ENCODE data around the gene NPAS2.

NPAS2 gene

GRCh38 chr2:100822587-100823248 lies 2.8 kb downstream of the NPAS2 start:
- DNase-seq: no peak

GRCh38 chr2:100823665-100824438 lies 3.9 kb downstream of the NPAS2 start:
- no peak for DNase-seq

GRCh38 chr2:100824842-100825241 lies 4.9 kb downstream of the NPAS2 start:
- no peak for DNase-seq

DNA sequence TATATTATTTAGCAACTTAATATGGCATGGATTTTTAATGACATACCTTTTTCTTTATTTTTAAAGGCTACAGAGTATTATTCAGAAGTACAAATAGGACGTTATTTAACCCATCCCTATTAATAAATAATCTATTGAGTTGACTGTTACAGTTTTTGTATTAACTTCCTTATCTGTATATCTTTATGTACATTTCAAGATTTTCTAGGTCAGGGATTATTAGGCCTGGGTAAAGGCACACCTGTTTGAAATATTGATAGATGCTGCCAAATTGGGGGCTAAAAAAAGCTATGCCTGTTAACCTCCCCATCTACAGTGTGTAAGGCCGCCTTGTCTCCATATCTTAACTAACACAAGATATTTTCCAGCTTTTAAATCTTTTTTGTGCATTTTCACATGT lies 6.6 kb downstream of the NPAS2 start:
- no peak for DNase-seq

GRCh38 chr2:100831158-100831750 lies 11.3 kb downstream of the NPAS2 start:
- no peak for DNase-seq

- DNase-seq: no peak
These were observed 11.9 kb downstream of the NPAS2 start for GRCh38 chr2:100831831-100832230.

DNA sequence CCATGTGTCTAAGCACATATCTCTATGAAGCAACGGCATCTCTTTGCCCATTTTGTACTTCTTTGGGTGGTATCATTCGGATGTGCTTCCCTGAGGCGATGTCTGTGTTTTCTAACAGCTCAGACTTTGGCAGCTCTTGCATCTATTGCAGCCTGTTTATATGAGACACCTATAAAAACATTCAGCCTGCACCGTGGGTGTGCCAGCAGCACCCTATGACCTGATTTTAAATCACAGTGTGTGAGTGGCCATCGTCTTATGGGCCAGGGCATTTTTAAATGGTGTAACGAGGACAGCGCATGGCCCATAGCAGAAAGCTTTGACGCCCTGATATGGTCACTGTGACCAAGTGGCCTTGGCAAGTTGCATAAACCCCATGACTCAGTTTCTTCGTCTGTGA lies 12.9 kb downstream of the NPAS2 start:
- no peak for DNase-seq

GRCh38 chr2:100833331-100833730 lies 13.4 kb downstream of the NPAS2 start:
- DNase-seq: no peak

- no peak for DNase-seq
These were observed 14.3 kb downstream of the NPAS2 start for GRCh38 chr2:100834221-100834620.

GRCh38 chr2:100835006-100835659 lies 15.2 kb downstream of the NPAS2 start:
- no peak for DNase-seq

DNA sequence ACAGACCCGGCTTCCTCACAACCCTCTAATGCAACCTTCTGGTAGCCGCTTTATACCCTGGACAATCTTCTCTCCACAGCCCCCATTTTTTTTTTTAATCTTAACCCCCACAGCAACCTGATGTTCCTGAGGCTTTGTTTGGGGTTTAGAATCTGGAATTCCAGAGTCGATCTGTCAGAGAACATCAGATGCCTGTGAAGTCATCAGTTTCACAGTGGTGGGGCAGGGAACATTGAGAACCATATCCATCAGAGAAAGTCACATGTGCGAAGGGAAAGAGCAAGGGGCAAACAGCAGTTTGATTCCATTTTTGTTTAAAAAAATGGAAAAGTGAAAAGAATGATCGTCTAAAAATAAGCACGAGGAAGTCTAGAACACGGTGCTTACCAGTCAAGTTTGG lies 20.6 kb downstream of the NPAS2 start:
- DNase-seq: no peak

DNA sequence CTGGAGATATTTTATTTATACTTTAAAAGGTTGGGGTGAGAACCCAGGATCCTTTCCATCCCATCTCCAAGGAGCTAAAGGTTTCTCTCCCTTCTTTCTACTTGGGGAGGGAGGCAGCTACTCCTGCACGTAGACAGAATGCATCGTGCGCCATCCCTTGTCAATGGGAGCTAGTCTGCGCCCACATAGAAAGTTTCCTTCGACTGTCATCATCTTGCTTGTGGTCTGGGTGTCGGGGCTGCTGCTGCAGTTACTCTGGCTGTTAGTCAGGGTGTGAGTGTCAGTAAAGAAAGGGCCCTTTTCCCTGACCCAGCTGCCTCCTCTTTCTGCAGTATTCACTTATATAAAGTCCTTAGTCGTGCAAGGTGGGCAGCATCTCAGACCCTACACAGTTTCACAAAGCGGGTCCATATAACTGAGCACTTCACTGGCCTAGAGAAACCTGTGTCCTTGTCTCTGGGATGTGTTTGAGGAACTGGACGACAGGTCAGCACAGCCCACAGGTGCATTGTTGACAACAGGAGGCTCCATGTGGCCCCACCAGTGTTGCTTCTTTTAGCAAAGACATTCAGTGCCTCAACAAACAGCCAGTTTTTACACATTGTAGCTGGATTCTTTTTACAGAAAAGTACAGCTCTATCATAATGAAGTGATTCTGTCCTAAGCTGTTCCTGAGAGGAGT lies 22.4 kb downstream of the NPAS2 start:
- no peak for DNase-seq

- no peak for DNase-seq
These were observed 24.6 kb downstream of the NPAS2 start for GRCh38 chr2:100844514-100844913.

GRCh38 chr2:100845141-100845991 lies 25.4 kb downstream of the NPAS2 start:
- no peak for DNase-seq

DNA sequence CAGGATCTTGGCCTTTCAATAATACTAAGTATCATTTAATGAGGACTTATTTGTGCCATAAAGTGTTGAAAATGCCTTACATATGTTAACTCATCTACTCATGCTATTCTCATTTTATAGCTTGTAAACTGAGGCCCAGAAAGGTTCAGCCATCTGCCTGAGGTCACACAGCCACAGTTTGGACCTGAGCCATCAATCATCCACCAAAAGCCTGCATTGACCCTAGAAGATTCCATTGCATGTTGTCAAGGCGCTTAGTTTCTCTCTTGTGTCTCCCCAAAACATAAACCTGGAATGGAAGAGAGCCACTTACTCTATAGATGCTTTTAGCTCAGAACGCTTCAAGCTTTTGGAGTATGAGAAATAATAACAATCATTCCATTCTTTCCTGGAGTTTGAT lies 26.8 kb downstream of the NPAS2 start:
- no peak for DNase-seq

GRCh38 chr2:100852447-100852846 lies 32.5 kb downstream of the NPAS2 start:
- no peak for DNase-seq

- no peak for DNase-seq
These were observed 33.3 kb downstream of the NPAS2 start for GRCh38 chr2:100852999-100853908.

GRCh38 chr2:100853909-100854810 lies 34.2 kb downstream of the NPAS2 start:
- DNase-seq: no peak

GRCh38 chr2:100855084-100855483 lies 35.1 kb downstream of the NPAS2 start:
- DNase-seq: no peak

GRCh38 chr2:100855606-100856005 lies 35.7 kb downstream of the NPAS2 start:
- no peak for DNase-seq

Data from activated CD8-positive, alpha-beta memory T cell treated with anti-CD3 and anti-CD28 coated beads, Interleukin-2, amount 50 U/mL, for 4 hours (primary cell).